Psoas muscle (tissue), 8 donors: ENCODE data around the gene SOCS7. TPM values are rescaled to one million over a fixed set of nuclear protein-coding genes. Genes with fewer than 3 reads are reported as not detected.
A peak's percentile ranks its signal among the peaks of the same experiment; 100 is the strongest.

Source experiments
- ATAC-seq, 4 donors: fragments of 200-7000 bp; cut with Tn5 transposase; one replicate each; pipeline ENCODE4 v1.9.1; 2020; ENCODE audit warnings: moderate library complexity in 3 of 4, mild to moderate bottlenecking in 2 of 4
- DNase-seq, 2 donors: peaks; one replicate each; pipeline ENCODE4 v3.0.0-alpha.2; 2020
- H3K27ac ChIP-seq: fragments of 200-600 bp; one replicate; pipeline ENCODE4 v1.8.0; 2022
- H3K27me3 ChIP-seq, 3 donors: fragments of 200-600 bp in 1 of 3; one replicate each; pipeline versions ENCODE4 v1.6.1 to v1.8.0; 2013 to 2022; ENCODE audit warnings: low read length in 2 of 3, mild to moderate bottlenecking in 2 of 3, moderate library complexity in 1 of 3; ENCODE audit not compliant: insufficient read depth in 3 of 3
- H3K36me3 ChIP-seq, 2 donors: fragments of 200-600 bp in 1 of 2; one replicate each; pipeline versions ENCODE4 v1.6.1 to v1.8.0; 2013 to 2022; ENCODE audit warnings: low read depth in 1 of 2, mild to moderate bottlenecking in 1 of 2, moderate library complexity in 1 of 2; ENCODE audit not compliant: insufficient read depth in 1 of 2
- H3K4me1 ChIP-seq: fragments of 200-600 bp; one replicate; pipeline ENCODE4 v1.8.0; 2022
- H3K4me3 ChIP-seq: fragments of 200-600 bp; one replicate; pipeline ENCODE4 v1.8.0; 2022; ENCODE audit warnings: mild to moderate bottlenecking
- H3K9me3 ChIP-seq: fragments of 200-600 bp; one replicate; pipeline ENCODE4 v1.8.0; 2022
- CTCF ChIP-seq: fragments of 200-600 bp; IDR thresholded peaks from one replicate; pipeline ENCODE4 v1.8.0; 2022; ENCODE audit warnings: antibody characterized with exemption
- WGBS, 3 donors: extraction: QIAGEN DNeasy Blood & Tissue Kit; methylation state at CpG; one replicate each; pipeline versions ENCODE4 v1.1.6 to v1.1.7; 2013; 5-methylcytosine and 5-hydroxymethylcytosine counted together
- intact Hi-C, 2 donors: fragments of 100-400 bp; cut with DNase I; formaldehyde crosslinking; loops; one replicate each; pipeline versions ENCODE4 v1.11.0 to v1.14.2; 2022
- long read RNA-seq, 2 donors: library from polyadenylated mRNA; unstranded; transcript quantifications; one replicate each; pipeline ENCODE4 v2.0.0, GENCODE V29; 2021
- polyA plus RNA-seq, 3 donors: library from polyadenylated mRNA; stranded (reverse); fragments of 200-250 nt; gene quantifications; one replicate each; pipeline ENCODE4 v1.2.3, GENCODE V29; 2013
- total RNA-seq, 4 donors: library from RNA; stranded (reverse); fragmentation: NEBNext Ultra II Directional in 2 of 4; extraction: Animal tissue kit (Norgen Biotek cat#: 25700) in 2 of 4; gene quantifications; one replicate each; pipeline versions ENCODE4 v1.2.1 to v1.2.4, GENCODE V29; 2021 to 2023
- donor health status: healthy with polysubstance abuse.
- donor health status: DM: no; HTN: no; CAD: no; lungs with moderate emphysema.
- donor health status: Bipolar disorder and iron deficiency.
- donor health status: healthy.
- donor health status: DM: yes; HTN: yes; CAD: no.
- donor health status: DM: no; HTN: no; CAD: no.
- donor health status: DM: no; HTN: no; CAD: no.
- donor health status: DM: yes; HTN: yes; CAD: no.

The SOCS7 gene
- total RNA-seq (10 to 100 TPM; 21.1 to 26.5 (median 24.5) TPM), polyA plus RNA-seq (10 to 100 TPM in 1 of 3 donors, 1 to 10 TPM in 2; 6.6 to 28.9 (median 7.2) TPM)
- long read RNA-seq, donor 1, partial matches to known transcripts = 6 of 6 reads
- long read RNA-seq, donor 1, other reads (novel, unspliced or antisense) = 0 of 6 reads
- long read RNA-seq, donor 2, full-length matches to known transcripts = 2 of 19 reads
- long read RNA-seq, donor 2, partial matches to known transcripts = 13 of 19 reads
- long read RNA-seq, donor 2, other reads (novel, unspliced or antisense) = 4 of 19 reads

GRCh38 chr17:38351412-38352222, at the start of gene SOCS7:
Gene SOCS7, plus strand, starts transcription at chr17:38351844. Its CDS starts 209 bp downstream, at chr17:38352053.
- DNase-seq (peak; percentile 96 to 97), ATAC-seq (peak; percentile 96 to 97 (median 96))
- Histone ChIP-seq H3K9me3 (no peaks in the 10 kb centered on the region), H3K4me3 (peak within 1 kb of the TSS; percentile 92), H3K27me3 (no peaks in the 10 kb centered on the region), H3K27ac (peak within 1 kb of the TSS; percentile 84), H3K4me1 (peaks cover 33% of the 10 kb centered on the region), H3K36me3 (no peaks in the 10 kb centered on the region)
- WGBS, 3 donors = 3 to 5% (median 4%) methylated on average over 44 to 82 of the region's 84 CpGs
- TF ChIP-seq CTCF = no peak
- intact Hi-C loops = loop anchor here (2.0 to 10.0 kb wide), 3 partner anchors 57 to 133 kb away; partner anchors contain the start of gene MRPL45 (in 1 of the 2)

GRCh38 chr17:38315497-38315896, 36.1 kb upstream of the SOCS7 start:
- peaks cover 3 to 55% of the 10 kb centered on the region in 2 donors for H3K36me3 ChIP-seq
- no peak for DNase-seq

GRCh38 chr17:38317081-38317480, 34.6 kb upstream of the SOCS7 start:
- no peak overlapping the region for H3K27ac ChIP-seq
- no peak for TF ChIP-seq CTCF
- no peaks in the 10 kb centered on the region for H3K4me1 ChIP-seq
- 81 to 86% (median 85%) methylated on average over 3 of the region's 3 CpGs for WGBS, 3 donors
- H3K27me3 ChIP-seq = no peaks in the 10 kb centered on the region
- no peak overlapping the region for H3K4me3 ChIP-seq
- peaks cover 3 to 52% of the 10 kb centered on the region in 2 donors for H3K36me3 ChIP-seq
- no peak for DNase-seq
- ATAC-seq = no peak
- intact Hi-C loops = no loop called here
- H3K9me3 ChIP-seq = no peaks in the 10 kb centered on the region

More at GRCh38 chr17:38315497-38315896, 36.1 kb upstream of the SOCS7 start:
- no peaks in the 10 kb centered on the region for H3K4me1 ChIP-seq
- no peak for TF ChIP-seq CTCF
- 67 to 87% (median 67%) methylated on average over 3 of the region's 3 CpGs for WGBS, 3 donors
- no peak for ATAC-seq
- no peak overlapping the region for H3K4me3 ChIP-seq
- no peak overlapping the region for H3K27ac ChIP-seq
- H3K9me3 ChIP-seq = no peaks in the 10 kb centered on the region
- intact Hi-C loops = no loop called here
- H3K27me3 ChIP-seq = no peaks in the 10 kb centered on the region

- DNase-seq (no peak), ATAC-seq (no peak)
- H3K9me3 ChIP-seq = no peaks in the 10 kb centered on the region
- H3K27ac ChIP-seq = no peak overlapping the region
- intact Hi-C loops = no loop called here
- H3K4me3 ChIP-seq = no peak overlapping the region
- no peaks in the 10 kb centered on the region for H3K27me3 ChIP-seq
- no peak for TF ChIP-seq CTCF
- 88 to 94% (median 90%) methylated on average over 10 of the region's 10 CpGs for WGBS, 3 donors
- H3K36me3 ChIP-seq = peaks cover 3 to 55% of the 10 kb centered on the region in 2 donors
- H3K4me1 ChIP-seq = no peaks in the 10 kb centered on the region
These were observed 31.2 kb upstream of the SOCS7 start for GRCh38 chr17:38320482-38320881.
